GM19240 (cell line): Measurements from ENCODE around the gene PPM1M.

Experiments
- DNase-seq: peaks from one replicate; pipeline ENCODE4 v3.0.0; 2011; ENCODE audit warnings: low spot score; ENCODE audit not compliant: insufficient read length

Gene PPM1M

GRCh38 chr3:52245322-52246263 lies at the start of gene PPM1M:
Gene PPM1M, plus strand, starts transcription at chr3:52245759. Its CDS starts 66 bp downstream, at chr3:52245825.
- peak; percentile 18 for DNase-seq

GRCh38 chr3:52195823-52196331 lies 49.7 kb upstream of the PPM1M start:
- no peak for DNase-seq

- DNase-seq, result no peak
These were observed 48.6 kb upstream of the PPM1M start for GRCh38 chr3:52196977-52197376.

GRCh38 chr3:52197499-52197841 lies 48.1 kb upstream of the PPM1M start:
- no peak for DNase-seq

GRCh38 chr3:52197842-52198625 lies 47.5 kb upstream of the PPM1M start, which contains the start of gene ALAS1:
Gene ALAS1, plus strand, starts transcription at chr3:52198160. Its CDS starts 1,082 bp downstream, at chr3:52199242.
- DNase-seq, result peak; percentile 97

- DNase-seq, result no peak
These were observed 46.6 kb upstream of the PPM1M start for GRCh38 chr3:52198643-52199608.

- no peak for DNase-seq
These were observed 44.4 kb upstream of the PPM1M start for GRCh38 chr3:52200981-52201679.

GRCh38 chr3:52202384-52203077 lies 43.0 kb upstream of the PPM1M start:
- no peak for DNase-seq

- DNase-seq, result no peak
These were observed 41.9 kb upstream of the PPM1M start for GRCh38 chr3:52203701-52204100.

GRCh38 chr3:52204337-52205073 lies 41.1 kb upstream of the PPM1M start:
- DNase-seq, result no peak

GRCh38 chr3:52205727-52206372 lies 39.7 kb upstream of the PPM1M start:
- DNase-seq, result no peak

GRCh38 chr3:52208556-52208955 lies 37.0 kb upstream of the PPM1M start:
- DNase-seq, result no peak

GRCh38 chr3:52210037-52210436 lies 35.5 kb upstream of the PPM1M start:
- no peak for DNase-seq

- no peak for DNase-seq
These were observed 35.0 kb upstream of the PPM1M start for GRCh38 chr3:52210550-52211046.

GRCh38 chr3:52211268-52211891 lies 34.2 kb upstream of the PPM1M start:
- DNase-seq, result no peak

- DNase-seq, result no peak
These were observed 32.6 kb upstream of the PPM1M start for GRCh38 chr3:52213005-52213404.

- DNase-seq, result no peak
These were observed 31.7 kb upstream of the PPM1M start for GRCh38 chr3:52213901-52214300.

- DNase-seq, result no peak
These were observed 30.2 kb upstream of the PPM1M start for GRCh38 chr3:52215351-52215750.
